ENCODE results near the gene C2CD4C. TPM values are rescaled to one million over a fixed set of nuclear protein-coding genes. Genes with fewer than 3 reads are reported as not detected.
"Not testable (repeated sequence)": the region's sequence is repeated elsewhere in the genome, so short reads cannot be mapped to it uniquely, and the experiment has no call there.

Gene C2CD4C
- total RNA-seq, 1 donor from 2014 or later, result 2.2 TPM

- Histone ChIP-seq H3K27me3 (no peaks in the 10 kb centered on the region), H3K27ac (no peak overlapping the region), H3K36me3 (no peaks in the 10 kb centered on the region), H3K9me3 (no peaks in the 10 kb centered on the region), H3K4me1 (no peaks in the 10 kb centered on the region), H3K4me3 (no peak overlapping the region)
- TF ChIP-seq POLR2A (IDR thresholded peaks at IDR 0.05), result no peak
- no peak for DNase-seq (ENCODE audit: extremely low spot score in 2 of 2)
- intact Hi-C loops (cut with DNase I), result no loop called here
Measured at GRCh38 chr19:389255-389934, 19.6 kb downstream of the C2CD4C start.

GRCh38 chr19:388691-389090 is 20.3 kb downstream of the C2CD4C start:
- no peaks in the 10 kb centered on the region for H3K27me3 ChIP-seq
- H3K36me3 ChIP-seq, result no peaks in the 10 kb centered on the region
- TF ChIP-seq POLR2AphosphoS5 (IDR thresholded peaks at IDR 0.05; ENCODE audit: insufficient read depth in 1 of 2, low read depth in 1 of 2) (no peak), POLR2A (IDR thresholded peaks at IDR 0.05) (no peak), CTCF (IDR thresholded peaks at IDR 0.05) (no peak)
- intact Hi-C loops (cut with DNase I), result no loop called here
- H3K9me3 ChIP-seq, result no peaks in the 10 kb centered on the region
- no peak overlapping the region for H3K4me3 ChIP-seq
- no peak for DNase-seq (ENCODE audit: extremely low spot score in 2 of 2)
- H3K4me1 ChIP-seq, result no peaks in the 10 kb centered on the region
- H3K27ac ChIP-seq, result no peak overlapping the region

- Histone ChIP-seq H3K4me3 (no peak overlapping the region), H3K9me3 (no peaks in the 10 kb centered on the region), H3K4me1 (no peaks in the 10 kb centered on the region), H3K27me3 (peaks cover 4% of the 10 kb centered on the region), H3K27ac (no peak overlapping the region), H3K36me3 (no peaks in the 10 kb centered on the region)
- intact Hi-C loops (cut with DNase I), result no loop called here
- DNase-seq (ENCODE audit: extremely low spot score in 2 of 2), result no peak
- no peak for TF ChIP-seq POLR2A (IDR thresholded peaks at IDR 0.05)
Measured at GRCh38 chr19:387777-388176, 21.2 kb downstream of the C2CD4C start.

GRCh38 chr19:386632-387301 is 22.2 kb downstream of the C2CD4C start:
- H3K9me3 ChIP-seq; H3K27ac ChIP-seq; H3K27me3 ChIP-seq; H3K4me3 ChIP-seq; H3K36me3 ChIP-seq; DNase-seq (ENCODE audit: extremely low spot score in 2 of 2); intact Hi-C loops (cut with DNase I); H3K4me1 ChIP-seq: not testable (repeated sequence)

DNA sequence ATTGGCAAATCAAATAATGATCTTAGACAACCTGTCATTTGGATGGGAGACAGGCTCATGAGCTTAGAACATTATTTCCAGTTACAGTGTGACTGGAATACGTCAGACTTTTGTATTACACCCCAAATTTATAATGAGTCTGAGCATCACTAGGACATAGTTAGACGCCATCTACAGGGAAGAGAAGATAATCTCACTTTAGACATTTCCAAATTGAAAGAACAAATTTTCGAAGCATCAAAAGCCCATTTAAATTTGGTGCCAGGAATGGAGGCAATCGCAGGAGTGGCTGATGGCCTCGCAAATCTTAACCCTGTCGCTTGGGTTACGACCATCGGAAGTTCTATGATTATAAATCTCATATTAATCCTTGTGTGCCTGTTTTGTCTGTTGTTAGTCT is 22.8 kb downstream of the C2CD4C start:
- H3K36me3 ChIP-seq; H3K27ac ChIP-seq; intact Hi-C loops (cut with DNase I); H3K4me3 ChIP-seq; H3K27me3 ChIP-seq; DNase-seq (ENCODE audit: extremely low spot score in 2 of 2); H3K4me1 ChIP-seq; H3K9me3 ChIP-seq: not testable (repeated sequence)

- Histone ChIP-seq H3K4me3 (no peak overlapping the region), H3K9me3 (no peaks in the 10 kb centered on the region), H3K27me3 (peaks cover 4% of the 10 kb centered on the region), H3K27ac (no peak overlapping the region), H3K4me1 (no peaks in the 10 kb centered on the region), H3K36me3 (no peaks in the 10 kb centered on the region)
- no peak for DNase-seq (ENCODE audit: extremely low spot score in 2 of 2)
- TF ChIP-seq POLR2A (IDR thresholded peaks at IDR 0.05), result no peak
- intact Hi-C loops (cut with DNase I), result no loop called here
Measured at GRCh38 chr19:384799-385169, 24.2 kb downstream of the C2CD4C start.

GRCh38 chr19:383922-384798 is 24.8 kb downstream of the C2CD4C start:
- no peak for DNase-seq (ENCODE audit: extremely low spot score in 2 of 2)

More at GRCh38 chr19:383922-384798, 24.8 kb downstream of the C2CD4C start:
- no peaks in the 10 kb centered on the region for H3K4me1 ChIP-seq
- no peaks in the 10 kb centered on the region for H3K9me3 ChIP-seq
- peaks cover 4% of the 10 kb centered on the region for H3K27me3 ChIP-seq
- H3K36me3 ChIP-seq, result no peaks in the 10 kb centered on the region
- intact Hi-C loops (cut with DNase I), result no loop called here
- no peak overlapping the region for H3K27ac ChIP-seq
- H3K4me3 ChIP-seq, result no peak overlapping the region
- TF ChIP-seq POLR2A (IDR thresholded peaks at IDR 0.05) (no peak), POLR2AphosphoS5 (IDR thresholded peaks at IDR 0.05; ENCODE audit: insufficient read depth in 1 of 2, low read depth in 1 of 2) (no peak), CTCF (IDR thresholded peaks at IDR 0.05) (no peak)
